Mesothelial cell of epicardium (in vitro differentiated cells): ENCODE measurements around the gene CPXM2. TPM values are rescaled to one million over a fixed set of nuclear protein-coding genes. Genes with fewer than 3 reads are reported as not detected.

Experiments used
- DNase-seq, 2 experiments: peaks; one replicate each; pipeline ENCODE4 v3.0.0; 2021; ENCODE audit warnings: low spot score in 2 of 2; ENCODE audit not compliant: unreplicated experiment in 2 of 2
- H3K27ac Mint-ChIP-seq: 2 replicates; pipeline ENCODE4 v1.8.0; 2021; ENCODE audit warnings: mixed read lengths
- H3K27me3 Mint-ChIP-seq: 2 replicates; pipeline ENCODE4 v1.8.0; 2021; ENCODE audit warnings: low read depth, mixed read lengths
- H3K36me3 Mint-ChIP-seq: 2 replicates; pipeline ENCODE4 v1.8.0; 2021; ENCODE audit warnings: mixed read lengths
- H3K4me1 Mint-ChIP-seq: 2 replicates; pipeline ENCODE4 v1.8.0; 2021; ENCODE audit warnings: mixed read lengths
- H3K4me3 Mint-ChIP-seq: 2 replicates; pipeline ENCODE4 v1.8.0; 2021; ENCODE audit warnings: mild to moderate bottlenecking, moderate library complexity, mixed read lengths
- H3K9me3 Mint-ChIP-seq: 2 replicates; pipeline ENCODE4 v1.8.0; 2021; ENCODE audit warnings: mixed read lengths
- CTCF ChIP-seq: fragments of 200-600 bp; sonication (generic); IDR thresholded peaks from one replicate; pipeline ENCODE4 v1.5.0; 2021; ENCODE audit warnings: antibody characterized with exemption; ENCODE audit not compliant: unreplicated experiment
- total RNA-seq: library from RNA; stranded (reverse); gene quantifications from 3 replicates; pipeline ENCODE4 v1.2.1, GENCODE V29; 2021

Gene CPXM2
- total RNA-seq, 1 donor from 2014 or later = 0.92 TPM

- H3K4me3 Mint-ChIP-seq = no peak overlapping the region
- no peaks in the 10 kb centered on the region for H3K36me3 Mint-ChIP-seq
- DNase-seq = no peak
- H3K9me3 Mint-ChIP-seq = no peaks in the 10 kb centered on the region
- no peak for TF ChIP-seq CTCF
- no peak overlapping the region for H3K27ac Mint-ChIP-seq
- H3K4me1 Mint-ChIP-seq = no peaks in the 10 kb centered on the region
- H3K27me3 Mint-ChIP-seq = peaks cover 43% of the 10 kb centered on the region
Observed at GRCh38 chr10:123703195-123703790, 188.3 kb downstream of the CPXM2 start.

Other genes starting within 250 kb of the CPXM2 start
- gene GPR26, start 225.5 kb downstream of the CPXM2 start, total RNA-seq = not detected in 3 replicates
- 34.5 to 39.4 TPM (median 35.9 TPM) in 3 replicates for gene CHST15, start 201.8 kb upstream of the CPXM2 start, total RNA-seq